Measurements from ENCODE around the gene MZB1.

The MZB1 gene

DNA sequence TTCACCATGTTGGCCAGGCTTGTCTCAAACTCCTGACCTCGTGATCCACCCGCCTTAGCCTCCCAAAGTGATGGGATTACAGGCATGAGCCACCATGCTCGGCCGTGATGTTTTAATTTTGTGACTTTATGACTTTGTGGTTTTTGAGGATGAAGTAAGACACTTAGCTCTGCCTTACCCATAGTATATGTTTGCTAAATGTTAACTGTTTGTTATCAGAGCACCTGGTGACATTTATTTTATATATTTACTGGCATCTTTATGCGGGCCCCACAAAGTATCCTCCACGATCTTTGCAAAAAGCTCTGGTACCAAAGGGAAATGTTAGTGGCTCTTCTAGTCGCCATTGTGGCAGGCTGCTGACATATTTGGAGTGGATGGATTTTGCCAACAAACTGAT is 13.3 kb downstream of the MZB1 start:
- no peak overlapping the region for H3K4me3 ChIP-seq (ENCODE audit: low read depth, low read length)
- no peaks in the 10 kb centered on the region for H3K9me3 ChIP-seq
- DNase-seq: no peak
- no peaks in the 10 kb centered on the region for H3K4me1 ChIP-seq
- TF ChIP-seq, protein P1, sequence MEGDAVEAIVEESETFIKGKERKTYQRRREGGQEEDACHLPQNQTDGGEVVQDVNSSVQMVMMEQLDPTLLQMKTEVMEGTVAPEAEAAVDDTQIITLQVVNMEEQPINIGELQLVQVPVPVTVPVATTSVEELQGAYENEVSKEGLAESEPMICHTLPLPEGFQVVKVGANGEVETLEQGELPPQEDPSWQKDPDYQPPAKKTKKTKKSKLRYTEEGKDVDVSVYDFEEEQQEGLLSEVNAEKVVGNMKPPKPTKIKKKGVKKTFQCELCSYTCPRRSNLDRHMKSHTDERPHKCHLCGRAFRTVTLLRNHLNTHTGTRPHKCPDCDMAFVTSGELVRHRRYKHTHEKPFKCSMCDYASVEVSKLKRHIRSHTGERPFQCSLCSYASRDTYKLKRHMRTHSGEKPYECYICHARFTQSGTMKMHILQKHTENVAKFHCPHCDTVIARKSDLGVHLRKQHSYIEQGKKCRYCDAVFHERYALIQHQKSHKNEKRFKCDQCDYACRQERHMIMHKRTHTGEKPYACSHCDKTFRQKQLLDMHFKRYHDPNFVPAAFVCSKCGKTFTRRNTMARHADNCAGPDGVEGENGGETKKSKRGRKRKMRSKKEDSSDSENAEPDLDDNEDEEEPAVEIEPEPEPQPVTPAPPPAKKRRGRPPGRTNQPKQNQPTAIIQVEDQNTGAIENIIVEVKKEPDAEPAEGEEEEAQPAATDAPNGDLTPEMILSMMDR (IDR thresholded peaks at IDR 0.05; ENCODE audit: low read depth, low read length): no peak
- no peaks in the 10 kb centered on the region for H3K27me3 ChIP-seq
- peaks cover 13% of the 10 kb centered on the region for H3K36me3 ChIP-seq

GRCh38 chr5:139374909-139375308 is 14.8 kb downstream of the MZB1 start:
- H3K4me1 ChIP-seq: no peaks in the 10 kb centered on the region
- H3K4me3 ChIP-seq (ENCODE audit: low read depth, low read length): no peak overlapping the region
- H3K9me3 ChIP-seq: no peaks in the 10 kb centered on the region
- no peak for DNase-seq
- H3K36me3 ChIP-seq: peaks cover 16% of the 10 kb centered on the region
- TF ChIP-seq, protein P1 (IDR thresholded peaks at IDR 0.05; ENCODE audit: low read depth, low read length): 0 out of 2 replicates have a peak, but pooled peaks have one; percentile 3
- no peaks in the 10 kb centered on the region for H3K27me3 ChIP-seq

DNA sequence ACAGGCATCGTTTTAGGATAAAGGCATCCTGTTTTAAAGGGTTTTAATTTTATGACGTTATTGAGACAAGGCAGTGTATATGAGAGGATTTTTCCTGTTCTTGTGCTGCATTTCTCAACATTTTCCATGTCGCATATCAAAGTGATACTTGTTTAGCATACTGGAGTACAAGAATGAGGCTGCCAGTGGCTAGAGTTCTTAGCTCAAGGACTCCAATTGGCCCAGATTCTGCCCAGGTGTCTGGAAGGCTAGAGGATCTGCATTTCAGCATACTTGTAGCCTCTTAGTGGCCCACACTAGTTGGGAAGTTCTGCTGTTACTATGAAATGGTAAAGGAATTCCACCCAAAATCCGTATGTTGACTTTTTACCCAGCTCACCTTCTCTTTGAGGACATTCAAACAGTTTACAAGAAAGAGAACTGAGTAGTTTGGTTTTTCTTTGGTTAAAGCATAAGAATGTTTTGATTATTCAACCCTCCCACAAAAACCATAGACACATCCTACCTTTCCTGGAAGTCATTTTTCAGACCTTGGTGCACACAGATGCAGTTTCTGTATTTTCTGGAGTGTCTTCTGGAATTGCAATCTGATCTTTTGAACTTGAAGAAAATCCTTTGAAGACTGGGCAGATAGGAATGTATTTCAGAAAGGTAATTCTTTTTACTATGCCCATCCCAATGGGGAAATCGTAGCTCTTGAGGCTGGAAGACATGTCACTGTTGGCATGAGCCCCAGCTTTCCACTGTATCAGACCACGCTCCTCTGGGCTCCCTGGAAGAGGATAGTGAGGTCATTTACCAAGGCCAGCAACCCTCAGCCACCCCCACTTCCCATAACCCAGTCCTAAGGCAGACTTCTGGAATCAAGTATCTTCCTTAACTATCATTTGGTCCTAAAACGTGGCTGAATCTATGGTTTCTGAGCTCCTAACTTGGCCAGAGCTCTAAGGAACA is 18.0 kb downstream of the MZB1 start:
- no peak for DNase-seq
- no peaks in the 10 kb centered on the region for H3K27me3 ChIP-seq
- no peaks in the 10 kb centered on the region for H3K4me1 ChIP-seq
- no peaks in the 10 kb centered on the region for H3K9me3 ChIP-seq
- H3K4me3 ChIP-seq (ENCODE audit: low read depth, low read length): no peak overlapping the region
- TF ChIP-seq, protein P1 (IDR thresholded peaks at IDR 0.05; ENCODE audit: low read depth, low read length): no peak
- H3K36me3 ChIP-seq: peaks cover 35% of the 10 kb centered on the region

DNA sequence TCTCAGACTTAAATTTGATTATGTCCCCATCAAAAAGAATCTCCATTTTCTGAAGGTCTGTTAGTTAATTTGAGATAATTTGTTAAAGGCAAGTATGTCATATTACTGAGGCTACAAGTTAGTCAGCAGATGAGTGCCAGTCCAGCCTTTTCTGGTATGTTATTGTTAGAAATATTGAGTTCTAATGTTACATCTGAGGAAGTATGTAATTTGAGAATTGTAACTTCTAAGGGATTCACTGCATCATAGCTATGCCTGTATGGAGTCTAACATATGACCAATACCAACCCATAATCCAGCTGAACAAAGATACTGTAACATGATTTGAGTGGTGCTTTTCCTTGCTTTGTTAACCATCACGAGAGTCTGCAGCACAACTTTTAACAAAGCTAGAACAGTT is 20.5 kb downstream of the MZB1 start:
- H3K4me3 ChIP-seq (ENCODE audit: low read depth, low read length): no peak overlapping the region
- no peaks in the 10 kb centered on the region for H3K9me3 ChIP-seq
- H3K4me1 ChIP-seq: no peaks in the 10 kb centered on the region
- H3K36me3 ChIP-seq: peaks cover 58% of the 10 kb centered on the region
- TF ChIP-seq, protein P1 (IDR thresholded peaks at IDR 0.05; ENCODE audit: low read depth, low read length): no peak
- H3K27me3 ChIP-seq: no peaks in the 10 kb centered on the region
- DNase-seq: no peak

GRCh38 chr5:139368613-139369012 is 21.1 kb downstream of the MZB1 start:
- Histone ChIP-seq H3K27me3 (no peaks in the 10 kb centered on the region), H3K4me3 (ENCODE audit: low read depth, low read length) (no peak overlapping the region), H3K4me1 (no peaks in the 10 kb centered on the region), H3K36me3 (peaks cover 64% of the 10 kb centered on the region), H3K9me3 (no peaks in the 10 kb centered on the region)
- TF ChIP-seq, protein P1 (IDR thresholded peaks at IDR 0.05; ENCODE audit: low read depth, low read length): peak; percentile 33
- DNase-seq: no peak

GRCh38 chr5:139364466-139364865 is 25.2 kb downstream of the MZB1 start:
- no peak overlapping the region for H3K4me3 ChIP-seq (ENCODE audit: low read depth, low read length)
- no peaks in the 10 kb centered on the region for H3K4me1 ChIP-seq
- H3K36me3 ChIP-seq: peaks cover 50% of the 10 kb centered on the region
- H3K9me3 ChIP-seq: no peaks in the 10 kb centered on the region
- no peak for DNase-seq
- H3K27me3 ChIP-seq: no peaks in the 10 kb centered on the region
- TF ChIP-seq, protein P1 (IDR thresholded peaks at IDR 0.05; ENCODE audit: low read depth, low read length): no peak
